GM21390 (cell line): ENCODE data around the gene TVP23C.
"Not testable (repeated sequence)": the region's sequence is repeated elsewhere in the genome, so short reads cannot be mapped to it uniquely, and the experiment has no call there.

Source experiments
- ATAC-seq: cut with Tn5 transposase; IDR thresholded peaks from one replicate; pipeline ENCODE4 v1.9.1; 2021; ENCODE audit not compliant: unreplicated experiment

Gene TVP23C

GRCh38 chr17:15563375-15563857 lies at the start of gene TVP23C:
TVP23C (minus strand) TSS chr17:15563483; CDS start chr17:15563448, 35 bp downstream.
- ATAC-seq: peak; percentile 79

GRCh38 chr17:15592960-15593359 lies 29.7 kb upstream of the TVP23C start:
- ATAC-seq: not testable (repeated sequence)

GRCh38 chr17:15591986-15592385 lies 28.7 kb upstream of the TVP23C start:
- not testable (repeated sequence) for ATAC-seq

GRCh38 chr17:15590844-15591243 lies 27.6 kb upstream of the TVP23C start:
- not testable (repeated sequence) for ATAC-seq

GRCh38 chr17:15589544-15590536 lies 26.6 kb upstream of the TVP23C start:
- not testable (repeated sequence) for ATAC-seq

GRCh38 chr17:15588017-15588416 lies 24.7 kb upstream of the TVP23C start:
- ATAC-seq: not testable (repeated sequence)

- ATAC-seq: not testable (repeated sequence)
Measured at GRCh38 chr17:15583313-15583712, 20.0 kb upstream of the TVP23C start.

- ATAC-seq: not testable (repeated sequence)
Measured at GRCh38 chr17:15581462-15581861, 18.2 kb upstream of the TVP23C start.

- not testable (repeated sequence) for ATAC-seq
Measured at GRCh38 chr17:15576848-15577247, 13.6 kb upstream of the TVP23C start.

- ATAC-seq: not testable (repeated sequence)
Measured at GRCh38 chr17:15574660-15575059, 11.4 kb upstream of the TVP23C start.

- not testable (repeated sequence) for ATAC-seq
Measured at GRCh38 chr17:15573870-15574269, 10.6 kb upstream of the TVP23C start.

GRCh38 chr17:15562613-15563374 lies 489 bp downstream of the TVP23C start:
- ATAC-seq: peak; percentile 39

GRCh38 chr17:15561439-15561838 lies 1.8 kb downstream of the TVP23C start:
- ATAC-seq: not testable (repeated sequence)

- not testable (repeated sequence) for ATAC-seq
Measured at GRCh38 chr17:15558403-15559105, 4.7 kb downstream of the TVP23C start.

GRCh38 chr17:15557334-15557832 lies 5.9 kb downstream of the TVP23C start:
- ATAC-seq: not testable (repeated sequence)

GRCh38 chr17:15552932-15553331 lies 10.4 kb downstream of the TVP23C start:
- ATAC-seq: not testable (repeated sequence)

- ATAC-seq: not testable (repeated sequence)
Measured at GRCh38 chr17:15549552-15549951, 13.7 kb downstream of the TVP23C start.

- ATAC-seq: not testable (repeated sequence)
Measured at GRCh38 chr17:15546604-15547003, 16.7 kb downstream of the TVP23C start.

- ATAC-seq: not testable (repeated sequence)
Measured at GRCh38 chr17:15540371-15541219, 22.7 kb downstream of the TVP23C start.
